ENCODE results near the gene SEZ6. TPM values are rescaled to one million over a fixed set of nuclear protein-coding genes. Genes with fewer than 3 reads are reported as not detected.

Gene SEZ6
- total RNA-seq, 1 donor from 2014 or later = 1.5 TPM

GRCh38 chr17:28925912-28926365 is 79.9 kb downstream of the SEZ6 start:
- H3K36me3 ChIP-seq = peaks cover 11% of the 10 kb centered on the region
- no peak for DNase-seq (ENCODE audit: low spot score)
- TF ChIP-seq EZH2 (IDR thresholded peaks at IDR 0.05) (no peak), EZH2phosphoT487 (IDR thresholded peaks at IDR 0.05) (no peak)
- TF ChIP-seq, protein P1, sequence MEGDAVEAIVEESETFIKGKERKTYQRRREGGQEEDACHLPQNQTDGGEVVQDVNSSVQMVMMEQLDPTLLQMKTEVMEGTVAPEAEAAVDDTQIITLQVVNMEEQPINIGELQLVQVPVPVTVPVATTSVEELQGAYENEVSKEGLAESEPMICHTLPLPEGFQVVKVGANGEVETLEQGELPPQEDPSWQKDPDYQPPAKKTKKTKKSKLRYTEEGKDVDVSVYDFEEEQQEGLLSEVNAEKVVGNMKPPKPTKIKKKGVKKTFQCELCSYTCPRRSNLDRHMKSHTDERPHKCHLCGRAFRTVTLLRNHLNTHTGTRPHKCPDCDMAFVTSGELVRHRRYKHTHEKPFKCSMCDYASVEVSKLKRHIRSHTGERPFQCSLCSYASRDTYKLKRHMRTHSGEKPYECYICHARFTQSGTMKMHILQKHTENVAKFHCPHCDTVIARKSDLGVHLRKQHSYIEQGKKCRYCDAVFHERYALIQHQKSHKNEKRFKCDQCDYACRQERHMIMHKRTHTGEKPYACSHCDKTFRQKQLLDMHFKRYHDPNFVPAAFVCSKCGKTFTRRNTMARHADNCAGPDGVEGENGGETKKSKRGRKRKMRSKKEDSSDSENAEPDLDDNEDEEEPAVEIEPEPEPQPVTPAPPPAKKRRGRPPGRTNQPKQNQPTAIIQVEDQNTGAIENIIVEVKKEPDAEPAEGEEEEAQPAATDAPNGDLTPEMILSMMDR (IDR thresholded peaks at IDR 0.05) = no peak
- Mint-ChIP-seq H3K27ac (no peak overlapping the region), H3K4me1 (no peaks in the 10 kb centered on the region), H3K9me3 (no peaks in the 10 kb centered on the region), H3K36me3 (peaks cover 54% of the 10 kb centered on the region), H3K4me3 (no peak overlapping the region), H3K27me3 (ENCODE audit: insufficient read depth, low read depth) (peaks cover 2% of the 10 kb centered on the region)
- H2AFZ ChIP-seq (replicated peaks) = no peak overlapping the region
- no peaks in the 10 kb centered on the region for H3K4me1 ChIP-seq
- no peak overlapping the region for H3K27ac ChIP-seq
- H3K27me3 ChIP-seq = no peaks in the 10 kb centered on the region
- peaks cover 16% of the 10 kb centered on the region for H3F3A ChIP-seq (ENCODE audit: low read depth)
- no peak overlapping the region for H3K9ac ChIP-seq
- peaks cover 67% of the 10 kb centered on the region for H4K20me1 ChIP-seq (ENCODE audit: low read depth)
- no peak overlapping the region for H3K4me2 ChIP-seq
- H3K4me3 ChIP-seq = no peak overlapping the region
- no peaks in the 10 kb centered on the region for H3K9me3 ChIP-seq (ENCODE audit: low read depth)
- peaks cover 82% of the 10 kb centered on the region for H3K79me2 ChIP-seq (ENCODE audit: low read depth)

GRCh38 chr17:28920201-28920600 is 85.6 kb downstream of the SEZ6 start:
- H3K79me2 ChIP-seq (ENCODE audit: low read depth) = peaks cover 39% of the 10 kb centered on the region
- peaks cover 58% of the 10 kb centered on the region for H3K36me3 Mint-ChIP-seq

GRCh38 chr17:28918295-28918694 is 87.5 kb downstream of the SEZ6 start:
- H3K27ac ChIP-seq = no peak overlapping the region
- H3K9me3 Mint-ChIP-seq = no peaks in the 10 kb centered on the region
- H3K36me3 Mint-ChIP-seq = peaks cover 58% of the 10 kb centered on the region

More at GRCh38 chr17:28920201-28920600, 85.6 kb downstream of the SEZ6 start:
- no peak for TF ChIP-seq EZH2phosphoT487 (IDR thresholded peaks at IDR 0.05)
- no peak for TF ChIP-seq EZH2 (IDR thresholded peaks at IDR 0.05)
- TF ChIP-seq, protein P1 (IDR thresholded peaks at IDR 0.05) = no peak
- H3K4me2 ChIP-seq = no peak overlapping the region
- H3K4me1 ChIP-seq = no peaks in the 10 kb centered on the region
- H3K36me3 ChIP-seq = peaks cover 33% of the 10 kb centered on the region
- peaks cover under 1% of the 10 kb centered on the region for H3K27me3 Mint-ChIP-seq (ENCODE audit: insufficient read depth, low read depth)
- H3F3A ChIP-seq (ENCODE audit: low read depth) = peaks cover 49% of the 10 kb centered on the region
- no peaks in the 10 kb centered on the region for H3K4me1 Mint-ChIP-seq
- no peak for DNase-seq (ENCODE audit: low spot score)
- no peak overlapping the region for H3K4me3 ChIP-seq
- no peaks in the 10 kb centered on the region for H3K9me3 ChIP-seq (ENCODE audit: low read depth)
- H3K4me3 Mint-ChIP-seq = no peak overlapping the region
- no peak overlapping the region for H2AFZ ChIP-seq (replicated peaks)
- H4K20me1 ChIP-seq (ENCODE audit: low read depth) = peaks cover 42% of the 10 kb centered on the region
- H3K27ac ChIP-seq = no peak overlapping the region
- no peaks in the 10 kb centered on the region for H3K9me3 Mint-ChIP-seq
- H3K27ac Mint-ChIP-seq = no peak overlapping the region
- H3K27me3 ChIP-seq = no peaks in the 10 kb centered on the region
- no peak overlapping the region for H3K9ac ChIP-seq

More at GRCh38 chr17:28918295-28918694, 87.5 kb downstream of the SEZ6 start:
- Mint-ChIP-seq H3K4me1 (no peaks in the 10 kb centered on the region), H3K27ac (no peak overlapping the region), H3K4me3 (no peak overlapping the region), H3K27me3 (ENCODE audit: insufficient read depth, low read depth) (peaks cover 3% of the 10 kb centered on the region)
- Histone ChIP-seq H3K9ac (no peak overlapping the region), H3K4me2 (no peak overlapping the region), H3K36me3 (peaks cover 40% of the 10 kb centered on the region), H2AFZ (replicated peaks) (no peak overlapping the region), H3F3A (ENCODE audit: low read depth) (peaks cover 52% of the 10 kb centered on the region), H4K20me1 (ENCODE audit: low read depth) (peaks cover 41% of the 10 kb centered on the region), H3K27me3 (no peaks in the 10 kb centered on the region), H3K9me3 (ENCODE audit: low read depth) (no peaks in the 10 kb centered on the region), H3K4me1 (no peaks in the 10 kb centered on the region), H3K4me3 (no peak overlapping the region), H3K79me2 (ENCODE audit: low read depth) (peaks cover 33% of the 10 kb centered on the region)
- TF ChIP-seq EZH2 (IDR thresholded peaks at IDR 0.05) = no peak
- no peak for TF ChIP-seq EZH2phosphoT487 (IDR thresholded peaks at IDR 0.05)
- TF ChIP-seq, protein P1 (IDR thresholded peaks at IDR 0.05) = no peak
- no peak for DNase-seq (ENCODE audit: low spot score)

Measured in neural progenitor cell (in vitro differentiated cells).